Cardiac muscle cell (in vitro differentiated cells and primary cell): ENCODE measurements around the gene GOLPH3L. TPM values are rescaled to one million over a fixed set of nuclear protein-coding genes. Genes with fewer than 3 reads are reported as not detected.
A peak's percentile ranks its signal among the peaks of the same experiment; 100 is the strongest.

Experiments used
- DNase-seq, 2 donors: peaks; one replicate each; pipeline versions ENCODE4 v3.0.0 to v3.0.0-alpha.2; 2010 to 2017; ENCODE audit warnings: low read depth in 1 of 2, low spot score in 1 of 2
- H3K27ac ChIP-seq: fragments of 200-600 bp; sonication (generic); 2 replicates; pipeline ENCODE4 v1.5.1; 2016
- H3K27me3 ChIP-seq: fragments of 200-600 bp; sonication (generic); 2 replicates; pipeline ENCODE4 v1.6.0; 2016; ENCODE audit warnings: control low read depth
- H3K36me3 ChIP-seq: fragments of 200-600 bp; sonication (generic); 2 replicates; pipeline ENCODE4 v1.5.1; 2016; ENCODE audit warnings: control low read depth
- H3K4me1 ChIP-seq: fragments of 200-600 bp; sonication (generic); 2 replicates; pipeline ENCODE4 v1.8.1; 2017; ENCODE audit warnings: low read depth, mild to moderate bottlenecking, mixed run types
- H3K4me3 ChIP-seq: fragments of 200-600 bp; sonication (generic); 2 replicates; pipeline ENCODE4 v1.5.1; 2016; ENCODE audit warnings: mild to moderate bottlenecking
- H3K9me3 ChIP-seq: fragments of 200-600 bp; sonication (generic); 2 replicates; pipeline ENCODE4 v1.5.1; 2017; ENCODE audit warnings: low read depth, mild to moderate bottlenecking, control low read depth
- polyA plus RNA-seq: library from polyadenylated mRNA; unstranded; fragments of >200 nt; fragmentation: Nextera tagmentation; extraction: Ambion mirVana; gene quantifications from 2 replicates; pipeline ENCODE4 v1.2.1, GENCODE V29; 2016
- total RNA-seq: library from RNA; depleted of rRNA; stranded (reverse); fragments of >200 nt; gene quantifications from 2 replicates; pipeline ENCODE4 v1.2.3, GENCODE V29; 2016
- TF ChIP-seq, protein P1 (sequence below): IDR thresholded peaks from 2 replicates; pipeline ENCODE4 v1.5.1; 2012; ENCODE audit warnings: low read depth, mild to moderate bottlenecking, low read length

The GOLPH3L gene
- total and polyA plus RNA-seq, 2 experiments from 2014 or later, result 6.6 to 22.3 TPM

DNA sequence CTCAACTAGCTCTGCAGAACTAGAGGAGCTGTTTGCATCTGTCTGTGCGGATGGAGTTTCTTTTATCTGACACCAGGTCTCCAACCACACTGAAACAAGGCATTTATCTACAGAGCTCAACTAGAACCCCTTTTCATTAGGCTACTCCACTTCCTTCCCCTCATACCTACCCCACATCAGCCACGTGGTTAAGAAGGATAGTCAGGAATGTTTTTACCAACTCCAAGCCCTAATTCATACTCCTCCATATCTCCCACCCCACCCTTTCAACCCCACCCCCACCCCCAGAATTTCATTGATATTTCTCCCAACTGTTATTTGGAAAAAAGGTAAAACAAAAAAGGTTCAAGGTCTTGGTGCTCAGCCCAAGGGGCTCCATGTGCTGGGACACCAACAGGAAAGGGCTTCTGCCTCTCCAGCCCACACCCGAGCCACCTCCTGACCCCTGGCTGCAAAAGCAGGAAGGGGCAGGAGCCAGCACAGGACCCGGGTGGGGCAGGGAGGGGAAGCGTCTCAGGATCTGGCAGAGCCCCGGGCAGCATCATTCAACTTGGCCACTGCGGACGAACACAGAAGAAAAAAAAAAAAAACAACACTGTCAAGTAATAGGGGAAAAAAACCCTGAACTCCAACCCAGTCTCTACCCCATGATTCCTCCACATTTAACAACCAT, 74.5 kb downstream of the GOLPH3L start:
- Histone ChIP-seq H3K27me3 (no peaks in the 10 kb centered on the region), H3K27ac (peak overlapping the region; percentile 58), H3K4me3 (no peak overlapping the region), H3K9me3 (no peaks in the 10 kb centered on the region), H3K36me3 (peaks cover 62% of the 10 kb centered on the region), H3K4me1 (no peaks in the 10 kb centered on the region)
- DNase-seq, result no peak
- TF ChIP-seq, protein P1, sequence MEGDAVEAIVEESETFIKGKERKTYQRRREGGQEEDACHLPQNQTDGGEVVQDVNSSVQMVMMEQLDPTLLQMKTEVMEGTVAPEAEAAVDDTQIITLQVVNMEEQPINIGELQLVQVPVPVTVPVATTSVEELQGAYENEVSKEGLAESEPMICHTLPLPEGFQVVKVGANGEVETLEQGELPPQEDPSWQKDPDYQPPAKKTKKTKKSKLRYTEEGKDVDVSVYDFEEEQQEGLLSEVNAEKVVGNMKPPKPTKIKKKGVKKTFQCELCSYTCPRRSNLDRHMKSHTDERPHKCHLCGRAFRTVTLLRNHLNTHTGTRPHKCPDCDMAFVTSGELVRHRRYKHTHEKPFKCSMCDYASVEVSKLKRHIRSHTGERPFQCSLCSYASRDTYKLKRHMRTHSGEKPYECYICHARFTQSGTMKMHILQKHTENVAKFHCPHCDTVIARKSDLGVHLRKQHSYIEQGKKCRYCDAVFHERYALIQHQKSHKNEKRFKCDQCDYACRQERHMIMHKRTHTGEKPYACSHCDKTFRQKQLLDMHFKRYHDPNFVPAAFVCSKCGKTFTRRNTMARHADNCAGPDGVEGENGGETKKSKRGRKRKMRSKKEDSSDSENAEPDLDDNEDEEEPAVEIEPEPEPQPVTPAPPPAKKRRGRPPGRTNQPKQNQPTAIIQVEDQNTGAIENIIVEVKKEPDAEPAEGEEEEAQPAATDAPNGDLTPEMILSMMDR, result no peak

DNA sequence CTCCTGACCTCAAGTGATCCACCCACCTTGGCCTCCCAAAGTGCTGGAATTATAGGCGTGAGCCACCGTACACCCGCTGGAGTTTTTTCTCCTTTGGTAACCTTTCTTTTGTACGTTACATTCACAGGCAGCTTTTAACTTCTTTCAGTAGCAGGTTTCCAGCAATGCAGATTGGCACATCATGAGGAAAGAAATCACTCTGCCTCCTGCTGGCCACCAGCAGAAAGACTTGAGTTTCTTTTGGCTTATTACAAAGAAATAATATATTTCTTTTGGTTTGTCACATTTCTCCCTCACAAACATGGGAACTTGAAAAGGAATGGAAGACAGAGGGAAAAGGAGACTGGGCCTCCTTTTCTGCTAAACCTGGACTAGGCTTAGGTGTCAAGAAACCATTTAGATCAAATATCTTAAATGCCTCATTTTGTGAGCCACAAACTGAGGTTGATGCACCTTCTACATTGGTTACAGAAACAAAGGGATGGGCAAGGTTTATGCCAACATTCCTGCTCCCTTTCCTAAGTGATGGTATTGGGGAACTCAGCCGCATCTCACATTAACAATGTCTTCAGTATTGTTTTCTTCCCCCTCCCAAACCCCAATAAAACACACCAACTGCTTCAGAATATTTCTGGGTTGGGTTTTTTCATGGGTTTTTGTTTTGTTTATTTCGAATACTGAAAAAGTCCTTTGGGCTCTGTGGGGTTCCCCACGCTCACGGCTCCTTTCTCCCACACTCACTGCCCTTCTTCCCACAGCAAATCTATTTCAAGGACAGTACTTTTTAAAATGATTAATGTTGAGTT, 75.3 kb downstream of the GOLPH3L start:
- peak; percentile 54 to 84 for DNase-seq
- Histone ChIP-seq H3K27me3 (no peaks in the 10 kb centered on the region), H3K4me3 (no peak overlapping the region), H3K4me1 (no peaks in the 10 kb centered on the region), H3K9me3 (no peaks in the 10 kb centered on the region), H3K36me3 (peaks cover 60% of the 10 kb centered on the region), H3K27ac (peak overlapping the region; percentile 58)
- TF ChIP-seq, protein P1, result peak; percentile 77

DNA sequence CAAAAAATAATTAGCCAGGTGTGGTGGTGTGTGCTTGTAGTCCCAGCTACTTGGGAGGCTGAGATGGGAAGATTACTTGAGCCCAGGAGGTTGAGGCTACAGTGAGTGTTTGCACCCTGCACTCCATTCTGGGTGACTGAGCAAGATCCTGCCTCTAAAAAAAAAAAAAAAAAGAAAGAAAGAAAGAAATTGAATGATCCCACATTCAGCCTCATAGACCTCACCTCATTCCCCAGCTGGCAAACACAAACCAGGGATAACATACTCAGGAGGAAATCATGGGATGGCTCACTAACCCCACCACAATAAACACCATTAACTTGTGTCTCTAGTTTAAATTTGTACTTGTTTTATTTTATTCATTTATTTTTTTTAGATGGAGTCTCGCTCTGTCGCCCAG, 76.0 kb downstream of the GOLPH3L start:
- no peak for DNase-seq
- TF ChIP-seq, protein P1, result no peak
- H3K27me3 ChIP-seq, result no peaks in the 10 kb centered on the region
- no peaks in the 10 kb centered on the region for H3K9me3 ChIP-seq
- H3K4me1 ChIP-seq, result no peaks in the 10 kb centered on the region
- no peak overlapping the region for H3K27ac ChIP-seq
- peaks cover 55% of the 10 kb centered on the region for H3K36me3 ChIP-seq
- H3K4me3 ChIP-seq, result no peak overlapping the region

DNA sequence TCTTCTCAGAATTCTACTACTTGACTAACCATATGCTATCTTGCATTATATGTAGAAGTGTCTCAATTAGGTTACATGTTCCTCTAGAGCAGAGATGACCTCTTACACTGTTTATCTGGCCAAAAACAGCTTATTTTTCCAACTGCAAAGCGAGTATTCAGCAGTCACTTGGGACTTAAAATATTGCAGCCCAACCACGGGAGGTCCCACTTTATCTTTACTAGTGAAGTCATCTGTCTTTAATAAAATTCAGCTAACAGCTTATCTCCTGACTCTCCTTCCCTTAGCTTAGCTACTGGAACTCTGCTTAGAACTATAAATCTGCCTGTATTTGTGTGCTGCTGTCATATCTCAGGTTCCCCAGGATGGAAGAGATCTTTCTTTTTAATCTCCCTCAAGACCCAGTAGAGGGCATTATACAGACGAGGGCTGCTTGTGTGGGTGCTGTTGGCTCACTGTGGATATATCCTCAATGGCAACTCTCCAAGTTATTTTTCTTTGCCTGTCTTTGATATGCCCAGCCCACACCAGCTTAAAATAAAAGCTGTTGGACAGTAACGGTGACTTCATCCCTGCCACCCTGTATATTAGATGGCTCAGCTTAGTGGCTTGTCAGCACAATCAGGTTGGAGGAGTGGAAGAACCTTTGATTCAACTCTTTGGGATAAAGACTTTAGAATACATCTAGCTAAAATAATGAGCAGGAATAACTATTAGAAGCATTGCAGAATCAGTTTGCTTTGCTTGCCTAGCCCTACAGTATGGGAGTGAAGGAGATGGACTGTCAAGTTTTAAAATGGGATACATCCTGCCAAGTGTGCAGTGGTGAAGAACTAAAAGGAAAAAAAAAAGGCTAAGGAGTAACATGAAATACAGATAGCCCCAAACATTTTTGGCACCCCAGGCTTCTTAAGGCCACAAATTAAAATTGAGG, 77.1 kb downstream of the GOLPH3L start:
- TF ChIP-seq, protein P1, result peak; percentile 42
- H3K27me3 ChIP-seq, result no peaks in the 10 kb centered on the region
- peak in 1 of 2 donors; percentile 81 for DNase-seq
- H3K4me3 ChIP-seq, result no peak overlapping the region
- peaks cover 45% of the 10 kb centered on the region for H3K36me3 ChIP-seq
- no peaks in the 10 kb centered on the region for H3K9me3 ChIP-seq
- H3K27ac ChIP-seq, result peak overlapping the region; percentile 60
- H3K4me1 ChIP-seq, result no peaks in the 10 kb centered on the region
